ENCODE results near the gene BBLN.

BBLN gene

GRCh38 chr9:128191406-128192046 is 31.5 kb downstream of the BBLN start, which contains the start of gene CIZ1:
Gene CIZ1 (minus strand): TSS chr9:128191572. CDS start chr9:128190857, 715 bp downstream.
- DNase-seq: peak; percentile 84

- DNase-seq: peak; percentile 89
These were observed 32.7 kb downstream of the BBLN start for GRCh38 chr9:128192601-128193371.

DNA sequence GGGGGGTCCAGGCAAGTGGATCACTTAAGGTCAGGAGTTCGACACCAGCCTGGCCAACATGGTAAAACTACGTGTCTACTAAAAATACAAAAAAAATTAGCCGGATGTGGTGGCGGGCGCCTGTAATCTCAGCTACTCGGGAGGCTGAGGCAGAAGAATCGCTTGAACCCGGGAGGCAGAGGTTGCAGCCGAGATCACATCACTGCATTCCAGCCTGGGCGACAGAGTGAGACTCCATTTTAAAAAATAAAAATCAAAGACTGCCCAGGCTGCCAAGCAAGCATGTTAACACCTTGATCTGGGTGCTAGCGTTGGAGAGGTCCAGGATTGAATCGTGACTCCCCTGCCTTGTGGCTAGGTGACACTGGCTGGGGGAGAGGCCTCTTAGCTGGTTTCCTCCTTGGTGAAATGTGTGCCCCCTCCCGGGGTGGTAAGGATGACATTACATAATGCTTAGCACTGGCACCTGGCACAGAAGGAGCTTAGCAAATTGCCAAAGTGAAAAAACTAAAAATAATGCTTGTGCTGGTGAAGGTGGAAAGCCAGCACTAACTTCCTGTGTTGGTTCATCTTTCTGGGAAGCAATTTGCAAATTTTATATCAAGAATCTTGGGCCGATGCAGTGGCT is 33.5 kb downstream of the BBLN start:
- DNase-seq: no peak

DNA sequence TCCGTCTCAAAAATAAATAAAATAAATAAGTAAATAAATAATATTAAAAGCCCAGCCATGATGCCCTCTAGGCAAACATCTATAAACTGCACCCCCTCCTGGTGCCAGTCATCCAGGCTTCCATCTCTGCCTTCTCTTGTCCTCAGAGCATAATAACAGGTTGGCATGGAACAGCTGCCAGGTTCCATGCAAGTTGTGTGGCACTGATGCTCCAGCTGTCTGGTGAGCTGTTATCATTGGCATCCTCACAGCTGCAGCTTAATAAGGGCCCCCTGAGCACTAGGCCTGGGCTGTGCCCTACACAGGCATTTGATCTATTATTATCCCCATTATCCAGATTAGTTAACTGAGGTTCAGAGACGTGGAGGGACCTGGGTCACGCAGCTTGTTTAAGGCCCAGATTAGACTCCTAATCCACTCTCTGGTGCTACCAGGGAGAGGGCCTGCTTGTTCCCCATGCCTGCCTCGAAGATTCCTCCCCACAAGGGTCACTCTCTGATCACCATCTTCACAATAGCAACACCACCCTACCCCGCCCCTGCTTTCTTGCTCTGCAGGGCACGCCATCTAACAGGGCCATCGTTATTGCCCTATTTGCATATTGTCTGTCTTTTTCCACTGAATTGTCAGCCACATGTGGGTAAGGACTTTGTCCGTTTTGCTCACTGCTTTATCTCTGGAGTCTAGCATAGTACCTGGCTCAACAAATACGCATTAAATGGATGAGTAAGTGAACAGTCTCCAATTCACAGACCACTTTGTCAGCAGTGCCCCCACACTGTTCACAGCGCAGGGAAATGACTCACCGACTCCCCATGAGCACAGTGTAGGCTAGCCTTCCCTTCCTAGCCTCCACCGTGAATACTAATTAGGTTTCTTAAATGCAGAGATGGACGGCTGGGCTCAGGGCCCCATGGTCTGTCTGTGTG is 41.6 kb downstream of the BBLN start:
- no peak for DNase-seq

GRCh38 chr9:128202648-128203023 is 42.6 kb downstream of the BBLN start:
- DNase-seq: no peak

DNA sequence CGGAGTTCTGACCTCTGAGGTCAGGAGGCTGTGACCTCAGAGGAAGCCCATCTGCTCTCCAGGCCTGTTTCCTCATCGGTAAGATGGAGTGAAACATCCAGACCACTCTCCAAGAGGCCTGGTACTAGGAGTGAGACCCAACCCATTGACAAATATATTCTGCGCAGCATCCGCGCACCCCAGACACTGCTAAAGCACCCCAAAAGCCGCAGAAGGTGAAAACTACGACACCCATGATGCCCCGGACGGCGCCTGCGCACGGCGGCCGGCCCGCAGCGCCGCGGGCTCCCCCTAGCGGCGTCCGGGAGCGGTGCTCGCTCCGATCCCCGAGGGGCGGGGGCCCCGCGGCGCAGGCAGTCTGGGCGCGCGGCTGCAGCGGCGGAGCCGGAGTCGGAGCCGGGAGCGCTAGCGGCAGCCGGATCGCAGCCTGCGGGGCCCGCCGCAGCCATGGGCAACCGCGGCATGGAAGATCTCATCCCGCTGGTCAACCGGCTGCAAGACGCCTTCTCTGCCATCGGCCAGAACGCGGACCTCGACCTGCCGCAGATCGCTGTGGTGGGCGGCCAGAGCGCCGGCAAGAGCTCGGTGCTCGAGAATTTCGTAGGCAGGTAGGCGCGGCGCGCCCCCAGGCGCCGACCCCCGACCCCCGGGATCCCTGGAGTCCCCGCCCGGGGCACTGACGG is 43.1 kb downstream of the BBLN start, which contains the start of gene DNM1:
TSS of gene DNM1 (plus strand) at position 356 of the 683 bp plus-strand sequence. CDS start at position 448, 92 bp downstream.
- peak; percentile 76 for DNase-seq

DNA sequence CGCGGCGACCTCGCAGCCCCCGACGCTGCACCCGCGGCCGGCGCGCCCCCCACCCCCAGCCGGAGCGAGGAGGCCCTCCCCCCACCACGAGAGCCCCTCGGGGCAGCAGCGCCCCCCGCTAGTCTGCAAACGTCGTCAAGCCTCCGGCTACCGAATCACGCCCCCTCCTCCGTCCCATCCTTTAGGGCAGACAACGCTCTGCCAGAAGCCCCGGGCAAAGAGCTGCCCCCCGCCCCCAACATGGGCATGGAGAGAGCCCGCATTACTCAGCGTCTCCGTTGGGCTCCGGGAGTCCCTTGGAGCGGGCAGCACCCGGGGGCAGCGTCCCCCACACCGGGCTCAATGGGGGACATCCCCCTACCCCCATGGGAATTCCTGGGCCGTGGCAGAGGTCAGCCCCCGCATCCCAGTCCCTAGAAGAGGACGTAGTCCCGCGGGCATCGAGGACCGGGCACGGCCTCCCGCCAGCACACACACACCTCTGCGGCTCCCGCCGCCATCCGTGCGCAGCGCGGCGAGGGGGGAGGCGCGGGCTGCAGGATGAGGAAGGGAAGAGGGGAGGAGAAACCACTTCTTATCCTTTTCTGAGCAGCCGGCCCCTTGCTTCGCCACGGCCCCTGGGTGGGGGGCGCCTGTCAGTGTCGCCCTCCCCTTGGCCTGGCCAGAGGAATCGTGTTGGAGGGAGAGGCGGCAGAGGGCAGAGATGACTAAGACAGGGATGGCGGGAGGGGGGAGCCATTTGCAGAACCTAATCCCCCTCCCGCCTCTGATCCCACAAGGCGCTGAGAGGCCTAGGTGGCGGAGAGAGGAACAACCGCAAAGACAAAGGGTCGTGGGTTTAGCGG is 43.9 kb downstream of the BBLN start:
- DNase-seq: peak; percentile 32

- no peak for DNase-seq
These were observed 44.8 kb downstream of the BBLN start for GRCh38 chr9:128204858-128205257.

GRCh38 chr9:128205296-128205944 is 45.4 kb downstream of the BBLN start:
- no peak for DNase-seq

GRCh38 chr9:128206484-128206883 is 46.4 kb downstream of the BBLN start:
- DNase-seq: no peak

DNA sequence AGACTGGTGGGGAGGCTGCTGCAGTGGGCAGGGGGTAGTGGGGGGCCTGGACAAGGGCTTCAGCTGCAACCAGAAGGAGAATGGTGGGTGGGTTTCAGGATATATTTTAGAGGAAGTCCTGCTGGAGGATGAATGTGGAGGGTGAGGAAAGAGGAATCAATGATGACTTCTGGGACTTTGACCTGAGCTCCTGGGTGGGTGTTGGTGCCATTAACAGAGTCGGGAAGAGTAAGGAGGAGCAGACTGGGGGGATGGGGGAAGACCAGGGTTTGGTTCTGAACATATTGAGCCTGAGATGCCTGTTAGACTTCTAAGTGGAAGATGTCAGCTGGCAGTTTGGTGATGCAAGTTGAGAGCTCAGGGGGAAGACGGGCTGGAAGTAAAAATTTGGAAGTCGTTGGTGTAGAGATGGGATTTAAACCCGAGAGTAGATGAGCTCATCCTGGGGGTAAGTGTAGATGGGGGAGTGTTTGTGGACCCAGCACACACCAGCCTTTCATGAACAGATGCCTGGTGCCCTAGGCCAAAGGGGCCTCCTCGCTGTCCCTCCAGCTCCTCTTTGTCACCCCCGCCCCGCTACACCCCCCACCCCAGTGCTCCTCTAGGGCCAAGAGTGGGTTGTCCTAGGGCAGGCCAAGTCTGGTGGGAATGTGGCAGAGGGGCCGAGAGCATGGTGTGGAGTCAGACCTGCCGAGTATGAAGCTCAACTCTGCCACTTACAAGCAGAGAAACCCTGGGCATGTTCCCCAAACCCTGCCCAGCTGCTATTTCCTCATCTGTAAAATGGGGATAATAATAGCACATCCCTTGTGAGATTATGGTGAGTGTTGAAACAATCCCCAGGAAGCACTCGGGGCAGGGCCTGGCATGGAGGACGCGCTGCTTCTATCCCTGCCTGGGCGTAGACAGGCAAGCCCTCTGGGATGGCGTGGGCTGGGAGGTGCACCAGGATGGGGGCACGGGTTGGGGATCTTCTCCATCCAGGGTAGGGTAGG is 47.1 kb downstream of the BBLN start:
- no peak for DNase-seq

- DNase-seq: no peak
These were observed 48.3 kb downstream of the BBLN start for GRCh38 chr9:128208386-128208785.

GRCh38 chr9:128208946-128209669 is 49.0 kb downstream of the BBLN start:
- DNase-seq: no peak

DNA sequence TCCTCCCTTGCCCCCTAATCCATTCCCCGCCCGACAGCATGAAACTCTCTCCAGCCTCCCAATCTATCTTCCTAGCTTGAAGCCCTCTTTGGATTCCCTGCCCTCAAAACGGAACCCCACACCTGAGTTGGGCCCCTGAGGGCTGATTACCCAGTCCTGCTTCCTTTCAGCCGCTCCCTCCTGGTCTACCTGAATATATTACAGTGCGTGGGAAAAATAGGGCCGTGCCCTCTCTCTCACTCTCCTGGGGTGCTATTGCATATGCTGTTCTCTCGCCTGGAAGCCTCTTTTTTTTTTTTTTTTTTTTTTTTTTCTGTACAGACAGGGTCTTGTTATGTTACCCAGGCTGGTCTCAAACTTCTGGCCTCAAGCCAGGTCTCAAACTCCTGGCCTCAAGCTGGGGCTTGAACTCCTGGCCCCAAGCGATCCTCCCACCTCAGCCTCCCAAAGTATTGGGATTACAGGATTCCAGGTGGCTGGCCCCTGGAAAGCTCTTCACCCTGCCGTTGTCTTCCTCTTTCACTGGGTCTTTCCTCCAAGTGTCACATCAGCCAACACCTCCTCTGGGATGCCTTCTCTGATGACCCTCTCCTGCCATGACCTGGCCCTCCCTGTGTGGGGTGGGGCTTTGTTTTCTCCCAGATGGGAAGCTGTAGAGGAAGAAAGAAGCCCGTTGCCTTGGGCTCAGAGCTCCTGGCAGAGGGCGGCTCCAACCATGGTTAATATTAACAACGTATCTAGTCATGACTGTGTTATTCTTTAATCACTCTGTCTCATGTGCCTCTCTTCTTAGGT is 51.3 kb downstream of the BBLN start:
- DNase-seq: no peak

- DNase-seq: no peak
These were observed 51.9 kb downstream of the BBLN start for GRCh38 chr9:128211981-128212281.

Measured in hematopoietic multipotent progenitor cell treated with erythropoietin and hydrocortisone succinate and interleukin-3 and kit ligand, for 6 days (in vitro differentiated cells).